HG03342 (cell line): ENCODE data around the gene DAZAP1.

ENCODE experiments used
- ATAC-seq: cut with Tn5 transposase; IDR thresholded peaks from one replicate; pipeline ENCODE4 v1.9.1; 2021; ENCODE audit warnings: mild to moderate bottlenecking, moderate library complexity; ENCODE audit not compliant: unreplicated experiment

Gene DAZAP1

GRCh38 chr19:1455336-1456120 lies 48.1 kb downstream of the DAZAP1 start:
- ATAC-seq, result no peak

GRCh38 chr19:1456121-1456900 lies 48.9 kb downstream of the DAZAP1 start:
- ATAC-seq, result no peak

GRCh38 chr19:1457031-1457739 lies 49.8 kb downstream of the DAZAP1 start:
- ATAC-seq, result no peak

GRCh38 chr19:1457892-1458291 lies 50.5 kb downstream of the DAZAP1 start:
- no peak for ATAC-seq

- ATAC-seq, result no peak
Observed at GRCh38 chr19:1459479-1459878, 52.1 kb downstream of the DAZAP1 start.

- ATAC-seq, result no peak
Observed at GRCh38 chr19:1460033-1460995, 52.9 kb downstream of the DAZAP1 start.

- no peak for ATAC-seq
Observed at GRCh38 chr19:1461862-1462261, 54.5 kb downstream of the DAZAP1 start.

- ATAC-seq, result no peak
Observed at GRCh38 chr19:1465191-1466016, 58.0 kb downstream of the DAZAP1 start.

GRCh38 chr19:1466018-1466460 lies 58.7 kb downstream of the DAZAP1 start:
- ATAC-seq, result no peak

GRCh38 chr19:1466461-1467214 lies 59.3 kb downstream of the DAZAP1 start:
- no peak for ATAC-seq

- no peak for ATAC-seq
Observed at GRCh38 chr19:1467215-1467489, 59.8 kb downstream of the DAZAP1 start.

GRCh38 chr19:1467490-1468273 lies 60.3 kb downstream of the DAZAP1 start:
- ATAC-seq, result no peak

GRCh38 chr19:1468274-1468820 lies 61.0 kb downstream of the DAZAP1 start:
- no peak for ATAC-seq

- no peak for ATAC-seq
Observed at GRCh38 chr19:1468821-1469254, 61.5 kb downstream of the DAZAP1 start.

- ATAC-seq, result no peak
Observed at GRCh38 chr19:1469255-1470054, 62.1 kb downstream of the DAZAP1 start.

GRCh38 chr19:1470055-1470304 lies 62.6 kb downstream of the DAZAP1 start:
- no peak for ATAC-seq

GRCh38 chr19:1470305-1471009 lies 63.1 kb downstream of the DAZAP1 start:
- ATAC-seq, result no peak
